CD14-positive monocyte (primary cell): ENCODE data around the gene SCAMP5. TPM values are rescaled to one million over a fixed set of nuclear protein-coding genes. Genes with fewer than 3 reads are reported as not detected.
A peak's percentile ranks its signal among the peaks of the same experiment; 100 is the strongest.

Source experiments
- DNase-seq, 3 donors: peaks; one replicate each; pipeline ENCODE4 v3.0.0-alpha.2; 2011 to 2022
- H2AFZ ChIP-seq: 2 replicates; pipeline ENCODE4 v1.6.0; 2012; ENCODE audit warnings: mild to moderate bottlenecking, low read depth, low read length, inconsistent platforms; ENCODE audit not compliant: insufficient read depth, poor library complexity, severe bottlenecking
- H3K27ac ChIP-seq, 2 donors: 1 replicate in 1 of 2; 2 replicates in 1 of 2; pipeline ENCODE4 v1.5.1; 2012 to 2013; ENCODE audit warnings: low read length in 2 of 2, control low read depth in 1 of 2, inconsistent platforms in 1 of 2, low read depth in 1 of 2, mild to moderate bottlenecking in 1 of 2
- H3K27me3 ChIP-seq, 2 donors: one replicate each; pipeline versions ENCODE4 v1.6.0 to v1.6.1; 2011 to 2013; ENCODE audit warnings: low read length in 2 of 2; ENCODE audit not compliant: control insufficient read depth in 2 of 2, insufficient read depth in 2 of 2
- H3K36me3 ChIP-seq, 2 donors: replicated peaks in 1 of 2; 1 replicate in 1 of 2; 2 replicates in 1 of 2; pipeline versions ENCODE4 v1.5.1 to v1.6.1; 2012 to 2013; ENCODE audit warnings: low read length in 2 of 2, control low read depth in 1 of 2, inconsistent platforms in 1 of 2, mild to moderate bottlenecking in 1 of 2; ENCODE audit not compliant: insufficient read depth in 2 of 2, control insufficient read depth in 1 of 2
- H3K4me1 ChIP-seq, 2 donors: 1 replicate in 1 of 2; 2 replicates in 1 of 2; pipeline versions ENCODE4 v1.5.1 to v1.6.1; 2012 to 2013; ENCODE audit warnings: low read length in 2 of 2, control low read depth in 1 of 2, inconsistent platforms in 1 of 2, mild to moderate bottlenecking in 1 of 2, moderate library complexity in 1 of 2; ENCODE audit not compliant: insufficient read depth in 2 of 2, control insufficient read depth in 1 of 2
- H3K4me2 ChIP-seq: replicated peaks from 2 replicates; pipeline ENCODE3; 2012; ENCODE audit warnings: low read length, moderate library complexity, mild to moderate bottlenecking; ENCODE audit not compliant: poor library complexity, severe bottlenecking; ENCODE audit errors: extremely low read depth
- H3K4me3 ChIP-seq, 3 experiments: fragments of 200-600 bp in 1 of 3; sonication (generic) in 1 of 3; replicated peaks in 1 of 3; 1 replicate in 2 of 3; 2 replicates in 1 of 3; pipeline ENCODE4 v1.5.1; 2011 to 2013; ENCODE audit warnings: low read length in 3 of 3, mild to moderate bottlenecking in 3 of 3, control low read depth in 2 of 3, low read depth in 2 of 3, inconsistent platforms in 1 of 3, moderate library complexity in 1 of 3
- H3K79me2 ChIP-seq: 2 replicates; pipeline ENCODE4 v1.6.0; 2012; ENCODE audit warnings: mild to moderate bottlenecking, control low read depth, inconsistent platforms, low read length, moderate library complexity; ENCODE audit not compliant: insufficient read depth
- H3K9ac ChIP-seq: 2 replicates; pipeline ENCODE4 v1.6.0; 2017; ENCODE audit warnings: low read length, mild to moderate bottlenecking; ENCODE audit not compliant: insufficient read depth, poor library complexity, severe bottlenecking
- H3K9me3 ChIP-seq, 2 donors: replicated peaks in 1 of 2; 1 replicate in 1 of 2; 2 replicates in 1 of 2; pipeline versions ENCODE4 v1.5.1 to v1.6.1; 2012 to 2013; ENCODE audit warnings: low read length in 2 of 2, control low read depth in 1 of 2; ENCODE audit not compliant: control insufficient read depth in 1 of 2, insufficient read depth in 1 of 2
- H4K20me1 ChIP-seq: 2 replicates; pipeline ENCODE4 v1.6.0; 2012; ENCODE audit warnings: mild to moderate bottlenecking, low read length, control low read depth, moderate library complexity; ENCODE audit not compliant: insufficient read depth
- H3K27ac Mint-ChIP-seq, 7 donors: one replicate each; pipeline ENCODE4 v1.8.0; 2020; ENCODE audit warnings: mild to moderate bottlenecking in 7 of 7, mixed read lengths in 7 of 7, moderate library complexity in 6 of 7, inconsistent platforms in 2 of 7
- H3K27me3 Mint-ChIP-seq, 3 donors: one replicate each; pipeline ENCODE4 v1.8.0; 2021 to 2022; ENCODE audit warnings: low read depth in 3 of 3, mild to moderate bottlenecking in 3 of 3, mixed read lengths in 3 of 3, moderate library complexity in 3 of 3, inconsistent platforms in 1 of 3
- H3K36me3 Mint-ChIP-seq, 2 donors: one replicate each; pipeline ENCODE4 v1.8.0; 2020; ENCODE audit warnings: mixed read lengths in 2 of 2, inconsistent platforms in 1 of 2, mild to moderate bottlenecking in 1 of 2
- H3K4me1 Mint-ChIP-seq: one replicate; pipeline ENCODE4 v1.8.0; 2020; ENCODE audit warnings: mild to moderate bottlenecking, mixed read lengths
- H3K4me3 Mint-ChIP-seq, 2 donors: one replicate each; pipeline ENCODE4 v1.8.0; 2020; ENCODE audit warnings: mild to moderate bottlenecking in 2 of 2, mixed read lengths in 2 of 2, moderate library complexity in 1 of 2
- H3K9me3 Mint-ChIP-seq, 7 donors: one replicate each; pipeline ENCODE4 v1.8.0; 2020 to 2022; ENCODE audit warnings: mixed read lengths in 7 of 7, mild to moderate bottlenecking in 6 of 7, moderate library complexity in 6 of 7, inconsistent platforms in 2 of 7
- CTCF ChIP-seq: fragments of 200-600 bp; IDR thresholded peaks from one replicate; pipeline ENCODE4 v1.8.0; 2022; ENCODE audit warnings: antibody characterized with exemption, mild to moderate bottlenecking
- WGBS: methylation state at CpG from one replicate; pipeline ENCODE4 v1.1.5; 2013; ENCODE audit warnings: missing lambda C conversion rate; ENCODE audit not compliant: insufficient coverage; 5-methylcytosine and 5-hydroxymethylcytosine counted together
- intact Hi-C, 2 donors: fragments of 100-400 bp; cut with micrococcal nuclease; formaldehyde crosslinking; loops; one replicate each; pipeline versions ENCODE4 v1.15.0 to v1.15.1; 2023
- polyA plus RNA-seq, 3 donors: library from polyadenylated mRNA; depleted of rRNA in 1 of 3; unstranded in 2 of 3; stranded (reverse) in 1 of 3; fragments of 300-500 nt in 2 of 3; fragments of >200 nt in 1 of 3; fragmentation: Illumina TruSeq in 2 of 3; gene quantifications; 1 replicate in 2 of 3; 2 replicates in 1 of 3; pipeline ENCODE4 v1.2.3, GENCODE V29; 2012 to 2021

Gene SCAMP5
- polyA plus RNA-seq, 3 donors = 0.08 to 0.32 TPM; not detected in 1

DNA sequence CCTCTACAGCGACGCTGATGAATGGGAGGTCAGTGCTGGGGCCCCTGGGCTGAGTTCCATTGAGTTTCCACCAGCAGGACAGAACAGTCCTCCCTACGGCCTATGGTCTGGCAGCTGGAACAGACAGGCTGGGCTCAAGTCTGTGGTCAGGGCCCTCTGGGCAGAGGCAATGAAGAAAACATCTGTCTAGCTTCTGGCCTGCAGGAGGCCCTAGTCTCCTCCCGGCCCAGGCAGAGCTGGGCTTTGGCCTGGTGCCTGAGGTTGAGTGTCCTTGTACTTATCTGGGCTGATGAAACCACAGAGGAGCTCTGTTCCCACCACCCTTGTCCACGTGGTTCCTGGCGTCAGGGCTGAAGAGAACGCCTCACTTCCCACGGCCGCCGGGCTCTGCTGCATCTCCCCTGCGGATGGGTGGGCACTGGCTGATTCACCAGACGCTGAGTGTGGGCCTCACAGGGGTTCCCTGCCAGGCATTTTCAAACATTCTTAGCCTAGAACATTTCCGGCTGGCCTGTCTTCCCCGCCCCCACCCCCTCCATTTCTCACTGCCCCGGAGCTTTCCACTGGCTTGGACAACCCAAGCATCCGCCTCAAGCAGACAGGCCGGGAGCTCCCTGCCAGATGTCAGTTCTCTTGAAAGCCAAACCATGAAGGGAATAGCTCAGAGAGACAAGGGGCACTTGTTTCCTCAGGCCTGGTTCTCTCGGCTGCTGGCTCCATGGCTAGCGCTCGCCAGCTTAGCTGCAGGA, 48.3 kb downstream of the SCAMP5 start:
- Histone ChIP-seq H3K9ac (peak overlapping the region; percentile 81), H3K9me3 (no peaks in the 10 kb centered on the region), H3K4me3 (peak overlapping the region in 2 of 3 experiments; percentile 19 to 65), H4K20me1 (no peaks in the 10 kb centered on the region), H3K27ac (peak overlapping the region; percentile 98 to 100), H3K4me1 (peaks cover 88 to 98% of the 10 kb centered on the region in 2 donors), H3K36me3 (peaks cover 0 to 6% of the 10 kb centered on the region in 2 donors), H2AFZ (no peak overlapping the region), H3K4me2 (peak overlapping the region; percentile 74), H3K79me2 (peaks cover 33% of the 10 kb centered on the region), H3K27me3 (no peaks in the 10 kb centered on the region)
- WGBS = 10% methylated on average over 17 of the region's 20 CpGs
- peak; percentile 97 to 98 (median 98) for DNase-seq
- peak overlapping the region; percentile 75 to 78 for H3K4me3 Mint-ChIP-seq
- peak overlapping the region; percentile 98 to 100 (median 99) for H3K27ac Mint-ChIP-seq
- H3K9me3 Mint-ChIP-seq = peaks cover 0 to 7% (median 0%) of the 10 kb centered on the region in 7 donors
- H3K27me3 Mint-ChIP-seq = peaks cover 0 to 4% (median 2%) of the 10 kb centered on the region in 3 donors
- peaks cover 95% of the 10 kb centered on the region for H3K4me1 Mint-ChIP-seq
- peaks cover 33 to 44% of the 10 kb centered on the region in 2 donors for H3K36me3 Mint-ChIP-seq
- intact Hi-C loops = loop anchor here (1.0 to 5.0 kb wide), 9 partner anchors 15 to 159 kb away; no protein-coding TSS in a partner anchor
- peak; percentile 2 for TF ChIP-seq CTCF

DNA sequence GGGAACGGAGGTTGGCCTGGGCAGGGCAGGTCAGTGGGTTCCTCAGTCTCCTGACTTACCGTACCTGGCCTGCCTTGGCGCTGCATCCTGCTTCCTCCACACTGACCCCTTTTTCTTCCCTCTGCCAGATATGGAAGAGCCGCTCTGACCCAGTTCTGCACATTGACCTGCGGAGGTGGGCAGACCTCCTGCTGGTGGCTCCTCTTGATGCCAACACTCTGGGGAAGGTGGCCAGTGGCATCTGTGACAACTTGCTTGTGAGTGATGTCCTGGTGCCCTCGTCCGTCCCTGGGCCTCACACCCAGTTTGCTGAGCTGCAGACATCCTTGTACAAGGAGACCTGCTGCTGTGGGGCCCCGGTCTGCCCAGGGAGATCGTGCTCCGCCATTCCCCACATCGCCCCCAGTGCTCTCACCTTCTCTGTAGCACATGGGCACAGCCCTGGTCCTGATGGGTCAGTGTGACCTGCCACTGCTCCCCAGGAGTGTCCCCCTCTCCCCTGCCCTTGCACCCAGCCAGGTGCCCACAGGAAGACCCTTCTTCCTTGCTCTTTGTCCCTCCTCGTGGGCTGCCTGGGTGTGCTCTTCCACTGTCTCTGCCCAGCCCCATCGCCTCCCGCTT, 49.0 kb downstream of the SCAMP5 start:
- no peaks in the 10 kb centered on the region for H3K9me3 ChIP-seq
- peaks cover 6 to 13% of the 10 kb centered on the region in 2 donors for H3K36me3 ChIP-seq
- peak overlapping the region; percentile 81 for H3K9ac ChIP-seq
- TF ChIP-seq CTCF = no peak
- H3K27me3 Mint-ChIP-seq = peaks cover 0 to 4% (median 2%) of the 10 kb centered on the region in 3 donors
- no peaks in the 10 kb centered on the region for H3K27me3 ChIP-seq
- H3K27ac ChIP-seq = peak overlapping the region; percentile 98 to 100
- H3K4me3 ChIP-seq = peak overlapping the region in 2 of 3 experiments; percentile 19 to 65
- H3K27ac Mint-ChIP-seq = peak overlapping the region; percentile 98 to 100 (median 99)
- peaks cover 95% of the 10 kb centered on the region for H3K4me1 Mint-ChIP-seq
- peaks cover 0 to 7% (median 0%) of the 10 kb centered on the region in 7 donors for H3K9me3 Mint-ChIP-seq
- H3K4me3 Mint-ChIP-seq = peak overlapping the region; percentile 75 to 78
- no peak for DNase-seq
- intact Hi-C loops = loop anchor here (5.0 kb wide), 2 partner anchors 33 to 68 kb away; no protein-coding TSS in a partner anchor
- H3K36me3 Mint-ChIP-seq = peaks cover 40 to 46% of the 10 kb centered on the region in 2 donors
- no peak overlapping the region for H2AFZ ChIP-seq
- peak overlapping the region; percentile 74 for H3K4me2 ChIP-seq
- H3K4me1 ChIP-seq = peaks cover 89 to 98% of the 10 kb centered on the region in 2 donors
- no peaks in the 10 kb centered on the region for H4K20me1 ChIP-seq
- H3K79me2 ChIP-seq = peaks cover 33% of the 10 kb centered on the region
- WGBS = 78% methylated on average over 8 of the region's 14 CpGs
